Neuronal stem cell (in vitro differentiated cells): ENCODE measurements around the gene GRIN2D.

Experiments used
- DNase-seq: peaks from one replicate; pipeline ENCODE4 v3.0.0-alpha.2; 2013; ENCODE audit warnings: low spot score
- H2AFZ ChIP-seq: one replicate; pipeline ENCODE4 v1.6.1; 2013; ENCODE audit warnings: mild to moderate bottlenecking, low read length, inconsistent platforms
- H2AK5ac ChIP-seq: 2 replicates; pipeline ENCODE4 v1.6.1; 2013; ENCODE audit warnings: low read depth, mild to moderate bottlenecking, inconsistent platforms, low read length, moderate library complexity, mixed read lengths
- H2BK120ac ChIP-seq: 2 replicates; pipeline ENCODE4 v1.6.1; 2013; ENCODE audit warnings: low read depth, mild to moderate bottlenecking, inconsistent platforms, low read length, moderate library complexity, mixed read lengths
- H2BK12ac ChIP-seq: one replicate; pipeline ENCODE4 v1.6.1; 2013; ENCODE audit warnings: low read length, inconsistent platforms
- H2BK15ac ChIP-seq: 2 replicates; pipeline ENCODE4 v1.6.1; 2013; ENCODE audit warnings: mild to moderate bottlenecking, low read length, inconsistent platforms, mixed read lengths
- H2BK5ac ChIP-seq: one replicate; pipeline ENCODE4 v1.6.1; 2013; ENCODE audit warnings: inconsistent platforms, mild to moderate bottlenecking, low read length, moderate library complexity
- H3K14ac ChIP-seq: one replicate; pipeline ENCODE4 v1.6.1; 2013; ENCODE audit warnings: low read length, inconsistent platforms
- H3K18ac ChIP-seq: 2 replicates; pipeline ENCODE4 v1.6.1; 2013; ENCODE audit warnings: low read length, inconsistent platforms
- H3K23ac ChIP-seq: 2 replicates; pipeline ENCODE4 v1.6.1; 2013; ENCODE audit warnings: low read depth, mild to moderate bottlenecking, mixed read lengths, low read length, inconsistent platforms; ENCODE audit not compliant: poor library complexity
- H3K27ac ChIP-seq: replicated peaks from 3 replicates; pipeline ENCODE4 v1.5.1; 2013; ENCODE audit warnings: low read length, inconsistent platforms
- H3K27me3 ChIP-seq, 3 experiments: 2 replicates each; pipeline ENCODE4 v1.6.1; 2013; ENCODE audit warnings: low read length in 3 of 3, mild to moderate bottlenecking in 2 of 3, inconsistent platforms in 1 of 3, low read depth in 1 of 3, mixed read lengths in 1 of 3, moderate library complexity in 1 of 3; ENCODE audit not compliant: control insufficient read depth in 3 of 3, insufficient read depth in 3 of 3
- H3K36me3 ChIP-seq, 2 donors: replicated peaks in 1 of 2; 2 replicates each; pipeline ENCODE4 v1.6.1; 2013; ENCODE audit warnings: low read length in 2 of 2; ENCODE audit not compliant: control insufficient read depth in 2 of 2, insufficient read depth in 2 of 2
- H3K4ac ChIP-seq: 2 replicates; pipeline ENCODE4 v1.6.1; 2013; ENCODE audit warnings: inconsistent platforms, mild to moderate bottlenecking, low read length, moderate library complexity
- H3K4me1 ChIP-seq, 2 donors: 1 replicate in 1 of 2; 2 replicates in 1 of 2; pipeline ENCODE4 v1.6.1; 2013; ENCODE audit warnings: low read length in 2 of 2, low read depth in 1 of 2; ENCODE audit not compliant: control insufficient read depth in 2 of 2, insufficient read depth in 1 of 2
- H3K4me2 ChIP-seq: one replicate; pipeline ENCODE4 v1.6.1; 2013; ENCODE audit warnings: mild to moderate bottlenecking, low read length, inconsistent platforms; ENCODE audit not compliant: insufficient read depth, poor library complexity, severe bottlenecking
- H3K4me3 ChIP-seq, 2 donors: 2 replicates each; pipeline ENCODE4 v1.5.1; 2013; ENCODE audit warnings: low read length in 2 of 2, mild to moderate bottlenecking in 2 of 2, inconsistent platforms in 1 of 2, moderate library complexity in 1 of 2
- H3K79me1 ChIP-seq: one replicate; pipeline ENCODE4 v1.6.1; 2013; ENCODE audit warnings: low read depth, mild to moderate bottlenecking, inconsistent platforms, low read length, moderate library complexity
- H3K9ac ChIP-seq: one replicate; pipeline ENCODE4 v1.6.1; 2013; ENCODE audit warnings: mild to moderate bottlenecking, low read depth, low read length, inconsistent platforms; ENCODE audit not compliant: poor library complexity
- H3K9me3 ChIP-seq, 2 donors: replicated peaks in 1 of 2; 2 replicates each; pipeline versions ENCODE3 to v1.6.1; 2013; ENCODE audit warnings: low read length in 2 of 2, mild to moderate bottlenecking in 2 of 2, inconsistent platforms in 1 of 2, low read depth in 1 of 2, mixed read lengths in 1 of 2, moderate library complexity in 1 of 2; ENCODE audit not compliant: control insufficient read depth in 2 of 2, insufficient read depth in 1 of 2
- H4K8ac ChIP-seq: one replicate; pipeline ENCODE4 v1.6.1; 2013; ENCODE audit warnings: low read depth, mild to moderate bottlenecking, inconsistent platforms, low read length, moderate library complexity
- H4K91ac ChIP-seq: one replicate; pipeline ENCODE4 v1.6.1; 2013; ENCODE audit warnings: low read length, low read depth, mild to moderate bottlenecking, inconsistent platforms; ENCODE audit not compliant: poor library complexity
- WGBS, 2 donors: extraction: QIAGEN DNeasy Blood & Tissue Kit; methylation state at CpG; one replicate each; pipeline ENCODE4 v1.1.7; 2013; ENCODE audit warnings: missing lambda C conversion rate in 2 of 2, mixed read lengths in 1 of 2; ENCODE audit not compliant: insufficient read length in 2 of 2, insufficient replicate concordance in 1 of 2; ENCODE audit errors: extremely low coverage in 2 of 2; 5-methylcytosine and 5-hydroxymethylcytosine counted together

The GRIN2D gene

GRCh38 chr19:48348737-48349136 is 44.7 kb upstream of the GRIN2D start:
- H3K4me2 ChIP-seq: no peak overlapping the region
- H2AK5ac ChIP-seq: no peak overlapping the region
- H3K79me1 ChIP-seq: no peaks in the 10 kb centered on the region
- no peak overlapping the region for H3K18ac ChIP-seq
- H2BK12ac ChIP-seq: no peak overlapping the region
- H3K9ac ChIP-seq: no peak overlapping the region
- H3K4me1 ChIP-seq: peaks cover 0 to 1% of the 10 kb centered on the region in 2 donors
- no peak overlapping the region for H3K23ac ChIP-seq
- no CpG with 5 or more reads among the region's 7 CpGs for whole genome bisulfite sequencing, 2 donors
- H2BK15ac ChIP-seq: no peak overlapping the region
- H3K9me3 ChIP-seq: peaks cover 0 to 2% of the 10 kb centered on the region in 2 donors
- H3K4ac ChIP-seq: no peak overlapping the region
- no peak overlapping the region for H2AFZ ChIP-seq
- H3K36me3 ChIP-seq: no peaks in the 10 kb centered on the region
- no peak overlapping the region for H4K8ac ChIP-seq
- no peak overlapping the region for H2BK5ac ChIP-seq
- no peak overlapping the region for H4K91ac ChIP-seq
- H3K27ac ChIP-seq: no peak overlapping the region
- H3K14ac ChIP-seq: no peak overlapping the region
- H3K27me3 ChIP-seq: peaks cover 0 to 27% (median 2%) of the 10 kb centered on the region in 3 experiments
- H2BK120ac ChIP-seq: no peak overlapping the region
- DNase-seq: no peak
- H3K4me3 ChIP-seq: no peak overlapping the region

DNA sequence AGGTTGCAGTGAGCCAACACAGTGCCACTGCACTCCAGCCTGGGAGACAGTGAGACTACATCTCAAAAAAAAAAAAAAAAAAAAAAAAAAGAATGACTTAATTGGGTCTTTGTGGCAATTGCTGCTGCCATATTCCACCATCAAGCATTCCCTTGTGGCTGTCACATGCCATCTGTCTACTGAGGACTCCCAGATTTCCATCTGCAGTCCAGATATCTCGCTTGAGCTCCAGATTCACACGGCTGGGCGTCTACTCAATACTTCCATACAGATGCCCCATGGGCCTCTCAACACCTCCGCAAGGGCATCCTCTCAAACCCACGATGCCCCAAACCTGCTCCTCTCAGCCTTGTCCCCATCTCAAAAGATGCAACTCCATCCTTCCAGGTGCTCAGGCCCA is 42.6 kb upstream of the GRIN2D start:
- Histone ChIP-seq H4K91ac (no peak overlapping the region), H3K4ac (no peak overlapping the region), H2AK5ac (no peak overlapping the region), H3K9me3 (peaks cover 0 to 2% of the 10 kb centered on the region in 2 donors), H3K79me1 (no peaks in the 10 kb centered on the region), H3K9ac (no peak overlapping the region), H3K4me1 (peaks cover 6 to 10% of the 10 kb centered on the region in 2 donors), H3K27me3 (peaks cover 0 to 32% (median 2%) of the 10 kb centered on the region in 3 experiments), H2BK5ac (no peak overlapping the region), H3K18ac (no peak overlapping the region), H3K4me3 (no peak overlapping the region), H2AFZ (no peak overlapping the region), H4K8ac (no peak overlapping the region), H3K4me2 (no peak overlapping the region), H2BK12ac (no peak overlapping the region), H3K14ac (no peak overlapping the region), H3K27ac (no peak overlapping the region), H2BK15ac (no peak overlapping the region), H3K23ac (peak overlapping the region; percentile 52), H2BK120ac (no peak overlapping the region), H3K36me3 (no peaks in the 10 kb centered on the region)
- DNase-seq: no peak
- WGBS, 2 donors: no CpG with 5 or more reads among the region's 5 CpGs

DNA sequence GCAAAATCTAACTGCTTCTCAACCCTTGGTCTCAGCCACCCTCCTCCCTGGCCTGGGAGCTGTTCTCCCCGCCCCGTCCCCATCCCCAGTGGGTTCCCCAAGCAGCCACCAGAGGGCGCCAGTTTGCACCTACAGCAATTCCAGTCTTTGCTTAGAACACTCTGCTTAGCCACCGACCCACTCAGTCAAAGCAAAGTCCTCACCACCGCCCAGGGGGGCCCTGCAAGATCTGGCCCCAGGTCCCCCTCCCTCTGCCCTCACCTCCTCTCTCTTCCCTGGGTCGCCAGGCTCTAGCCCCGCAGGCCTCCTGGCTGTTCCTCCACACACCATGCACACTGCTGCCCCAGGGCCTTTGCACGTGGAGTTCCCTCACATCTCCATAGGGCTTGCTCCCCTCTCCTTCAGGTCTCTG is 42.1 kb upstream of the GRIN2D start:
- whole genome bisulfite sequencing, 2 donors: no CpG with 5 or more reads among the region's 8 CpGs
- no peak overlapping the region for H2BK12ac ChIP-seq
- H3K9ac ChIP-seq: no peak overlapping the region
- no peak overlapping the region for H2AFZ ChIP-seq
- H2BK120ac ChIP-seq: peak overlapping the region; percentile 92
- peak; percentile 59 for DNase-seq
- no peaks in the 10 kb centered on the region for H3K36me3 ChIP-seq
- H3K4me1 ChIP-seq: peaks cover 6 to 10% of the 10 kb centered on the region in 2 donors
- no peak overlapping the region for H3K27ac ChIP-seq
- H3K9me3 ChIP-seq: peaks cover 0 to 2% of the 10 kb centered on the region in 2 donors
- no peak overlapping the region for H3K4me2 ChIP-seq
- H2BK15ac ChIP-seq: no peak overlapping the region
- peaks cover 0 to 33% (median 2%) of the 10 kb centered on the region in 3 experiments for H3K27me3 ChIP-seq
- peak overlapping the region; percentile 52 for H3K23ac ChIP-seq
- no peak overlapping the region for H3K4me3 ChIP-seq
- no peak overlapping the region for H2AK5ac ChIP-seq
- no peaks in the 10 kb centered on the region for H3K79me1 ChIP-seq
- H3K4ac ChIP-seq: no peak overlapping the region
- H2BK5ac ChIP-seq: no peak overlapping the region
- H3K14ac ChIP-seq: no peak overlapping the region
- peak overlapping the region; percentile 56 for H4K8ac ChIP-seq
- peak overlapping the region; percentile 72 for H3K18ac ChIP-seq
- H4K91ac ChIP-seq: no peak overlapping the region

DNA sequence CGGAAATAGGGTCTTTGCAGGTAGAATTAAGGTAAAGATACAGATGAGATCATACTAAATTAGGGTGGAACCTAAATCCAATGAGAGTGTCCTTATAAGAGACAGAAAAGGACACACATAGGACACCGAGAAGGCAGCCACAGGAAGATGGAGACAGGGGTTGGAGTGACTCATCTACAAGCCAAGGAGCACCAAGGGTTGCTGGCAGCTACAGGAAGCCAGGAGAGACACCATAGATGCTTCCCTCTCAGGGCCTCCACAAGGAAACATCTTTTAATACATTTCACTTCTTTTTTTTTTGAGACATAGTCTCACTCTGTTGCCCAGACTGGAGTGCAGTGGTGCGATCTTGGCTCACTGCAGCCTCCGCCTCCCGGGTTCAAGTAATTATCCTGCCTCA is 39.8 kb upstream of the GRIN2D start:
- no peaks in the 10 kb centered on the region for H3K79me1 ChIP-seq
- no peak overlapping the region for H2BK120ac ChIP-seq
- H3K9me3 ChIP-seq: peaks cover 0 to 2% of the 10 kb centered on the region in 2 donors
- no peaks in the 10 kb centered on the region for H3K36me3 ChIP-seq
- H3K18ac ChIP-seq: no peak overlapping the region
- no peak overlapping the region for H3K9ac ChIP-seq
- no CpG with 5 or more reads among the region's 5 CpGs for WGBS, 2 donors
- DNase-seq: no peak
- no peak overlapping the region for H3K4me2 ChIP-seq
- H3K27ac ChIP-seq: no peak overlapping the region
- peaks cover 0 to 32% (median 0%) of the 10 kb centered on the region in 3 experiments for H3K27me3 ChIP-seq
- no peak overlapping the region for H3K14ac ChIP-seq
- H4K8ac ChIP-seq: no peak overlapping the region
- H2BK15ac ChIP-seq: no peak overlapping the region
- no peak overlapping the region for H3K23ac ChIP-seq
- H4K91ac ChIP-seq: no peak overlapping the region
- H3K4me1 ChIP-seq: peaks cover 6 to 10% of the 10 kb centered on the region in 2 donors
- H2BK5ac ChIP-seq: no peak overlapping the region
- H3K4ac ChIP-seq: no peak overlapping the region
- H2BK12ac ChIP-seq: no peak overlapping the region
- no peak overlapping the region for H2AFZ ChIP-seq
- no peak overlapping the region for H3K4me3 ChIP-seq
- no peak overlapping the region for H2AK5ac ChIP-seq
